ENCODE measurements around the gene DUSP22.

The DUSP22 gene

DNA sequence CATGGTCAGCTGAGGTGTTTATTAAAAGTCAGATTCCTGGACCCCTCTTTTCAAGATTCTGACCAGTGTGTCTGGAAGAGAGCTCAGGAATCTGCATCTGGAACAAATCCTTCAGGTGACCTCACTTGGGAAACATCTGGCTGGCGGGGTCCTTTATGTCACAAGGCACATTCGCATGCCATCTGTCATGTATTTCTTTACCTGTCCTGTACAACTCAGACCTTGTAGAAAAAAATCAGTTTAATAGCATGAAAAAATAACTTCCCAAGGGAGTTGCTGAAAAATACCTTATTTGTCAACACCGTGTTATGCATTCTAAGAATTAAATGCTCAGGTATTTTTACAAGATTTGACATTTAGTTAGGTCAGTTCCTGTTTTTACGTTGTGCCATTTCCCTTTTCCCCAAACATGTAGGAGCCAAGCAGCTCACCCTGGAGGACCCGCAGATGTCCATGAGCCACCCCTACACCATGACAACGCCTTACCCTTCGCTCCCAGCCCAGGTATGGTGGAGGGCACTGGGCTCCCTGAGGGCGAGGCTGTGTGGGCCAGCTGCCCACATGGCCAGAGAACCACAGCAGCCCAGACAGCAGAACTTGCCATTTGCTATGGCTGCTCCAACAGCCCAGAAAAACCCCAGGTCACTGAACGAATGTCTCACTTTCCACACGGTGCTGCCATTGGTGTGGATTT lies 103.3 kb downstream of the DUSP22 start:
- no peak for DNase-seq (ENCODE audit: low read depth in 2 of 2)

GRCh38 chr6:396126-396520 lies 103.8 kb downstream of the DUSP22 start:
- DNase-seq (ENCODE audit: low read depth in 2 of 2) = no peak

- no peak for DNase-seq (ENCODE audit: low read depth in 2 of 2)
Measured at GRCh38 chr6:397056-397455, 104.8 kb downstream of the DUSP22 start.

- DNase-seq (ENCODE audit: low read depth in 2 of 2) = no peak
Measured at GRCh38 chr6:397604-398003, 105.3 kb downstream of the DUSP22 start.

DNA sequence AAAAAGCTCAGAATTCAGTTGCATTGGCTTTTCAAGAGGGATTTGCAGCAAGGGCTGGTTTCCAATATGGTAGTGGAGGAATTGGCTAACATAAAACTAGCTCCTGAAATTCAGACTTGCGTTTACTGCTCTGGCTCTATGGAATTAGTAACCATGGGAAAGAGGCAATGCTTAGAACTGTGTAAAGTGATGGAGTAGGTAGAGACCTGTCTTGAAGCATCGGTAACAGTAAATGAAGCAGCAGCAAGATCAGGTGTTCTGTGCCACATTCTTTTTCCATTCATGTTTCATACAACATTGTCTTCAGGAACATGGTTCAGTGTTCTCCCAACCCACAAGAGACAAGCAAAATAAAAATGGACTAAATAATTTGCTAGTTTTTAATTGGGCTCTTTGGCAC lies 105.8 kb downstream of the DUSP22 start:
- no peak for DNase-seq (ENCODE audit: low read depth in 2 of 2)

- DNase-seq (ENCODE audit: low read depth in 2 of 2) = no peak
Measured at GRCh38 chr6:398558-399078, 106.3 kb downstream of the DUSP22 start.

GRCh38 chr6:399785-400534 lies 107.7 kb downstream of the DUSP22 start:
- no peak for DNase-seq (ENCODE audit: low read depth in 2 of 2)

DNA sequence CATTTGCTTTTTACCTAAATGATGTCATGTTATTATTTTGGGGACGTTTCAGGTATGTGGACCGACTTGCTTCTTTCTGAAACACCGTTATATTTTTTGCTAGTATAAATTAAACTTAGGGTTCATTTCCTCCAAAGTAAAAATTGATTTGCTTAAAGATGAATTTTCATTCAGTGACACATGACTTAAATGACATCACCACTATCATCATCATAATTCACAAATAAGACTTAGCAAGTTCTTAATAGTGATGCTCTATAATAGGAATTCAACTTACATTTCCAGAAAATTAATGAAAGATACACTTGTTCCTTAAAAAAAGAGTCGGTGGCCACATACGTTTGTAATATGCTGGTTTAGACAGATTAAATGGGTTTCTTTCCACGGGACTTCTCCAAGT lies 108.5 kb downstream of the DUSP22 start:
- DNase-seq (ENCODE audit: low read depth in 2 of 2) = no peak

Measured in stimulated activated CD4-positive, alpha-beta T cell treated with anti-CD3 and anti-CD28 coated beads, Interleukin-4, amount 100 ng/mL, for 48 hours (primary cell).